ENCODE results near the gene TMEM163.

DNA sequence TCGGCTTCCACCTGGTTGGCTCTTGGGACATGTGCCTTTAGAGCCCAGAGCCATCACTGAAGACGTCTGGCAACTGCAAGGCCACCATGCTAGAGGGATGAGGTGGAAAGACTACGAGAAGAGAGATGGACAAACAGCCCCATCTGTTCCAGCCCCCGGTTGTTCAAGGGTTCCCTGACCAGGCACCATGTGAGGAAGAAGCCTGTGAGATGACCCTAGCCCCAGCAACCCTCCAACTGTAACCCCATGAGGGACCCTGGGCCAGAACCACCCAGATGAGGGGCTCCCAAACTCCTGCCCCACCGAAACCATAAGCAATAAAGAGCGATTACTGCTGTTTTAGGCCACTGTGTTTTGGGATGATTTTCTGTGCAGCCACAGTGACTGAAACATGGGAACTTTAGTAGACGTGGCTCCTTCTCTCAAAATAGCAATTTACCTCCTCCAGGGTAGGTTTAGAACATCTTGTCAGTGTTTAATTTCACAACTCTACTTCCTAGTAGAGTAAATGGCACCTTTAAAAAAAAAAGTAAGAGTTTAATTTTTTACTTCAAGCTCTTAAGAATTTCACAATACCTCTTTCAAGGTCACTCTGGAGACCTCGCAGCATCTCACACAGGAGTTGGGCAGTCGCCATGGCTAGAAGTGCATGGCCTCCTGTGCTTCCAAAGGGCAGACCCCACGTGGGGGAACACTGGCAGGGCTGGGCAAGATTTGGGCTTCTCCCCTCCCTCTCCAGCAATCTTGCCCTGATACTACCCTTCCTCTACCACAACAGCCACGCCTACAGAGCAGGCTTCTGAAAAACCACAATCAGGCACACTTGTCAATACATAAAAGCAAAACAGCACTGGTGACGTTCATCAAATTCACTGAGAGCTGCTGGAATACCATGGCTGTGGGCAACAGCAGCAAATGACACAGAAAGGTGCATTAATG lies 48.8 kb downstream of the TMEM163 start:
- TF ChIP-seq, protein P1, sequence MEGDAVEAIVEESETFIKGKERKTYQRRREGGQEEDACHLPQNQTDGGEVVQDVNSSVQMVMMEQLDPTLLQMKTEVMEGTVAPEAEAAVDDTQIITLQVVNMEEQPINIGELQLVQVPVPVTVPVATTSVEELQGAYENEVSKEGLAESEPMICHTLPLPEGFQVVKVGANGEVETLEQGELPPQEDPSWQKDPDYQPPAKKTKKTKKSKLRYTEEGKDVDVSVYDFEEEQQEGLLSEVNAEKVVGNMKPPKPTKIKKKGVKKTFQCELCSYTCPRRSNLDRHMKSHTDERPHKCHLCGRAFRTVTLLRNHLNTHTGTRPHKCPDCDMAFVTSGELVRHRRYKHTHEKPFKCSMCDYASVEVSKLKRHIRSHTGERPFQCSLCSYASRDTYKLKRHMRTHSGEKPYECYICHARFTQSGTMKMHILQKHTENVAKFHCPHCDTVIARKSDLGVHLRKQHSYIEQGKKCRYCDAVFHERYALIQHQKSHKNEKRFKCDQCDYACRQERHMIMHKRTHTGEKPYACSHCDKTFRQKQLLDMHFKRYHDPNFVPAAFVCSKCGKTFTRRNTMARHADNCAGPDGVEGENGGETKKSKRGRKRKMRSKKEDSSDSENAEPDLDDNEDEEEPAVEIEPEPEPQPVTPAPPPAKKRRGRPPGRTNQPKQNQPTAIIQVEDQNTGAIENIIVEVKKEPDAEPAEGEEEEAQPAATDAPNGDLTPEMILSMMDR (IDR thresholded peaks at IDR 0.05), result no peak
- no peak for TF ChIP-seq POLR2A (IDR thresholded peaks at IDR 0.05)
